ENCODE measurements around the gene TTC22.

DNA sequence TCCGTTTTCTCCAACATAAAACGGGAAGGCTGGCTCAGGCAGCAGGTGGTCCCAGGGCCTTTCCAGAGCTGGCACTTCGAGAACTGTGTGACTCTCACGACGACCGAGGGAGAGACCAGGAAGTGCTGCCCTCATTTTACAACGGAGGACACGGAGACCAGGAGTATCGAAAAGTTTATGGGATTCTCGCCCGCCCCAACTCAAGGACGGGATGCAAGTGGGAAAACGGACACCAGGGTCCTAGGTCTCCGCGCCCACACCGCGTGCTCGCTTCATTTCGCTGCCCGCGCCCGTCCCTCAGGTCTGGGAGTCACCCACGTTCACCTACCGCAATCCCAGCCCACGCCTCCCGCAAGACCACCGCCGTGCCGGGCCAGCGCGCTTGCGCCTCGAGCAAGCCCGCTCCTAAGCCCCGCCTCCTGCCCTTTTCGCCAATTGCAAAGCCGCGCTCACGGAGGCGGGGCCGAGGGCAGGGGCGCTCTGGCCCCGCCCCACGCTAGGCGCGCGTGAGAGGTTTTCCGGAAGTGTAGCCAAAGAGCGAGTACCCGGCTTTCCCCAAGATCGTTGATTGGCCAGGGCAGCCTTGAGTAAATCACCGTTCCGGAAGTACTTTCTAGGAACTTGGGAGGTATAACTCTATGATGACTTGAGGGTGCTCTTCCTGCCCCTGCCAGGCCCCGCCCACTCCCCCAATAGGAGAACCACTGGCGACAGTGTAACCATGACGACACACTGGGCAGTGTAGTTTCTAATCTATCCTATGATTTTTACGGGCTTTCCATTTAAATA lies 36.8 kb downstream of the TTC22 start, which contains the start of gene PARS2:
- TF ChIP-seq CTCF (IDR thresholded peaks at IDR 0.05) (no peak), ZFX (IDR thresholded peaks at IDR 0.05; ENCODE audit: borderline replicate concordance) (no peak)
